IPS DF 6.9 (cell line): ENCODE data around the gene MAP1S.
A peak's percentile ranks its signal among the peaks of the same experiment; 100 is the strongest.

ENCODE experiments used
- DNase-seq: peaks from one replicate; pipeline ENCODE4 v3.0.0-alpha.2; 2013; ENCODE audit warnings: low read depth, low spot score
- H3K27ac ChIP-seq: one replicate; pipeline ENCODE4 v1.5.1; 2013; ENCODE audit warnings: low read length, control low read depth
- H3K27me3 ChIP-seq: 2 replicates; pipeline ENCODE4 v1.6.1; 2013; ENCODE audit warnings: mild to moderate bottlenecking, low read length; ENCODE audit not compliant: control insufficient read depth, insufficient read depth
- H3K36me3 ChIP-seq: 2 replicates; pipeline ENCODE4 v1.6.1; 2013; ENCODE audit warnings: low read length; ENCODE audit not compliant: control insufficient read depth, insufficient read depth
- H3K4me1 ChIP-seq: 2 replicates; pipeline ENCODE4 v1.6.1; 2013; ENCODE audit warnings: low read length; ENCODE audit not compliant: control insufficient read depth, insufficient read depth
- H3K4me3 ChIP-seq: 2 replicates; pipeline ENCODE4 v1.5.1; 2013; ENCODE audit warnings: mild to moderate bottlenecking, low read length
- H3K9me3 ChIP-seq: 2 replicates; pipeline ENCODE4 v1.6.1; 2013; ENCODE audit warnings: low read length, inconsistent platforms; ENCODE audit not compliant: control insufficient read depth, insufficient read depth
- WGBS: extraction: QIAGEN DNeasy Blood & Tissue Kit; methylation state at CpG from one replicate; pipeline ENCODE4 v1.1.7; 2013; ENCODE audit warnings: mixed read lengths, missing lambda C conversion rate; ENCODE audit not compliant: insufficient read length, insufficient coverage; 5-methylcytosine and 5-hydroxymethylcytosine counted together

Gene MAP1S

DNA sequence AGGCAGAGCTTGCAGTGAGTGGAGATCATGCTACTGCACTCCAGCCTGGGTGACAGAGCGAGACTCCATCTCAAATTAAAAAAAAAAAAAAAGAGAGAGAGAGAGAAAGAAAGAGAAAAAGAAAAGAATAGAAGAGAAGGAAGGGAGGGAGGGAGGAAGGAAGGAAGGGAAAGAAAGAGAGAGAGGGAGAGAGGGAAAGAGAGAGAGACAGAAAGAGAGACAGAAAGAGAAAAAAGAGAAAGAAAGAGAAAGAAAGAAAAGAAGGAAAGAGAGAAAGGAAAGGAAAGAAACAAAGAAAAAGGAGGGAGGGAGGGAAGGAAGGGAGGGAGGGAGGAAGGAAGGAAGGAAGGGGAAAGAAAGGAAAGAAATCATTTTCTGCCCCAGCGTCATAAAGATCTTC is 24.1 kb upstream of the MAP1S start:
- H3K36me3 ChIP-seq, result no peaks in the 10 kb centered on the region
- no CpG with 5 or more reads among the region's 2 CpGs for WGBS
- H3K27me3 ChIP-seq, result no peaks in the 10 kb centered on the region
- DNase-seq, result no peak
- H3K27ac ChIP-seq, result no peak overlapping the region
- H3K9me3 ChIP-seq, result no peaks in the 10 kb centered on the region
- H3K4me3 ChIP-seq, result no peak overlapping the region
- no peaks in the 10 kb centered on the region for H3K4me1 ChIP-seq

DNA sequence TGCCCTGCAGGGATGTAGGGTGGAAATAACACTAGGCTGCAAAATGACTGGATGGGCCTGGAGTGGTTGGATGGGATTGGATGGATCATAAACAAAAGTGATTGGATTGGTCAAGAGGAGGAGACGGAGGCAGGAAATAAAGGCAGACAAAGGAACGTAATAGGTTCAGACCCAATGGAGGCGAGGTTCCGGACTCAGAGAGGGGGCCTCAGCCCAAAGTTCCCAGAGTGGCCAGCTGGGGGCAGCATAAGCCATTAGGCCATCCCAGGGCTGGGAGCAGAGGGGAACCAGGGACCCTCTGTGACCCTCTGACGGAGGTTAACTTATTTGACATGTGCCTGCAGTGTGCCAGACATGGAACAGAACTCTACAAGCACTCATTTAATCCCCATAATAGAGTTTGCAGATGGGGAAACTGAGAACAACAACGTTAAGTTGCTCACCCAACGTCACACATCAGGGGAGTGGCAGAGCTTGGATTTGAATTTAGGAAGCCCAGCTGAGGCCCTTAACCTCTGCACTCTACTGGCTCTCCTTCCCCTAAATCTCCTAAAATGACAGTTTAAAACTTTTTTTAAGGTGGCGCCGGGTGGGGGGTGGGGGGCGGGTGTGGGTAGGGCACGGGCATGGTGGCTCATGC is 15.3 kb upstream of the MAP1S start:
- no CpG with 5 or more reads among the region's 11 CpGs for WGBS
- DNase-seq, result no peak

GRCh38 chr19:17706750-17707181 is 12.5 kb upstream of the MAP1S start:
- no peaks in the 10 kb centered on the region for H3K36me3 ChIP-seq
- no peak overlapping the region for H3K27ac ChIP-seq
- WGBS, result no CpG with 5 or more reads among the region's 17 CpGs
- H3K9me3 ChIP-seq, result no peaks in the 10 kb centered on the region
- no peaks in the 10 kb centered on the region for H3K27me3 ChIP-seq
- DNase-seq, result no peak
- H3K4me3 ChIP-seq, result no peak overlapping the region
- H3K4me1 ChIP-seq, result peaks cover 2% of the 10 kb centered on the region; the same call in 1 of the 2 replicates

More for the DNA sequence above, 15.3 kb upstream of the MAP1S start:
- Histone ChIP-seq H3K4me3 (no peak overlapping the region), H3K27me3 (no peaks in the 10 kb centered on the region), H3K27ac (no peak overlapping the region), H3K4me1 (peaks cover 2% of the 10 kb centered on the region; the same call in 1 of the 2 replicates), H3K36me3 (no peaks in the 10 kb centered on the region), H3K9me3 (no peaks in the 10 kb centered on the region)

- H3K9me3 ChIP-seq, result no peaks in the 10 kb centered on the region
- no peaks in the 10 kb centered on the region for H3K27me3 ChIP-seq
- no peak overlapping the region for H3K27ac ChIP-seq
- H3K36me3 ChIP-seq, result no peaks in the 10 kb centered on the region
- no CpG with 5 or more reads among the region's 6 CpGs for WGBS
- H3K4me1 ChIP-seq, result no peaks in the 10 kb centered on the region
- no peak for DNase-seq
- H3K4me3 ChIP-seq, result no peak overlapping the region
Measured at GRCh38 chr19:17711851-17712250, 7.4 kb upstream of the MAP1S start.

DNA sequence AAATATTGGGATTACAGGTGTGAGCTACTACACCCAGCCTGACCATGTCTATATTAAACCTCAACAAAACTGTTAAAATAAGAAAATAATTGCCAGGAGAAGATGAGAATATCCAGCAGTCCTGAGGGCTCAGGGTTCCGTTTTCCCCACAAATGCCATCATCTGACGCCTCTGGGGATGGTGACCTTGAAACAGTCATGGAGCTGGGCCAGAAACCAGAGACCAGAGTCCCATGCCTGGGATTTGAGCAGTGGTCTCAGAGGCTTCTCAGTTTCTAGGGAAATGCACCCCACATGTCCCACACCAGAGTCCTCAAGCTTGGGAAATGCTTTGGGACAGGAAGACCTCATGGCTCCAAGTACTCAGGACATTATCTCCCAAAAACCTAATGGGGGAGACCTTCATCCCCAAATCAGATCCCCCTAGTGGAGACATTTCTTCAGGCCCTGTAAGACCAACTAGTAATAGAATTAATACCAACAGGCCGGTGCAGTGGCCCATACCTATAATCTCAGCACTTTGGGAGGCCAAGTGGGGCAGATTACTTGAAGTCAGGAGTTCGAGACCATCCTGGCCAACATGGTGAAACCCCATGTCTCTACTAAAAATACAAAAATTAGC is 2.9 kb upstream of the MAP1S start:
- H3K9me3 ChIP-seq, result no peaks in the 10 kb centered on the region
- H3K4me1 ChIP-seq, result peaks cover 10% of the 10 kb centered on the region
- DNase-seq, result no peak
- no peak overlapping the region for H3K27ac ChIP-seq
- peaks cover under 1% of the 10 kb centered on the region for H3K36me3 ChIP-seq
- H3K4me3 ChIP-seq, result no peak overlapping the region
- H3K27me3 ChIP-seq, result no peaks in the 10 kb centered on the region
- no CpG with 5 or more reads among the region's 4 CpGs for WGBS

- no CpG with 5 or more reads among the region's 4 CpGs for WGBS
- H3K4me1 ChIP-seq, result peaks cover 10% of the 10 kb centered on the region
- H3K4me3 ChIP-seq, result peak overlapping the region; percentile 68; the same call in 1 of the 2 replicates
- no peak for DNase-seq
- peaks cover 8% of the 10 kb centered on the region for H3K36me3 ChIP-seq
- H3K27me3 ChIP-seq, result no peaks in the 10 kb centered on the region
- H3K27ac ChIP-seq, result no peak overlapping the region
- no peaks in the 10 kb centered on the region for H3K9me3 ChIP-seq
Measured at GRCh38 chr19:17718550-17718946, 732 bp upstream of the MAP1S start.

GRCh38 chr19:17719730-17720400 is 585 bp downstream of the MAP1S start:
- no peak overlapping the region for H3K27ac ChIP-seq
- no peaks in the 10 kb centered on the region for H3K9me3 ChIP-seq
- H3K4me1 ChIP-seq, result peaks cover 10% of the 10 kb centered on the region
- peaks cover 12% of the 10 kb centered on the region for H3K36me3 ChIP-seq
- no peak for DNase-seq
- peak overlapping the region; percentile 68 for H3K4me3 ChIP-seq
- WGBS, result no CpG with 5 or more reads among the region's 38 CpGs
- H3K27me3 ChIP-seq, result no peaks in the 10 kb centered on the region

DNA sequence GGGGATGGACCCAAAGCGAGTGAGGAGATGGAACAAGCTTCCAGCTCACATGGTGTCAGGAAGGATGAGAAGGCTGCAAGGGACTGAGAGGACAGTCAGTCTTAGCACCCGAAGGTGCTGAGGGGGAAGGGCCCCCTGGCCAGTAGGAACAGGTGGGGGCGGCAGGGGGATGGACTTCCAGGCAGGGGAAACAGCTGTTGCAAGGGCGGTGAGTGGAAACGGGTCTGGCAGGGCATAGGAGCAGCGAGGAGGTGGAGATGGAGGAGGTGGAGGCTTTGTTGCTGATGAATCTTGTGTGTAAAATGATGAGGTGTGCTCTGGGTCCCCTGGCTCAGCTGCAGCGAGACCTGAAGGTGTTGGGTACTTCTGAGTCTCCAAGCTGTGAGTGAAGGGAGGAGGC is 1.2 kb downstream of the MAP1S start:
- no peak for DNase-seq
- H3K4me3 ChIP-seq, result peak overlapping the region; percentile 68; the same call in 1 of the 2 replicates
- peaks cover 18% of the 10 kb centered on the region for H3K36me3 ChIP-seq
- H3K4me1 ChIP-seq, result peaks cover 10% of the 10 kb centered on the region
- no peaks in the 10 kb centered on the region for H3K27me3 ChIP-seq
- no peaks in the 10 kb centered on the region for H3K9me3 ChIP-seq
- WGBS, result no CpG with 5 or more reads among the region's 7 CpGs
- no peak overlapping the region for H3K27ac ChIP-seq

- no CpG with 5 or more reads among the region's 12 CpGs for WGBS
- H3K27me3 ChIP-seq, result no peaks in the 10 kb centered on the region
- no peak for DNase-seq
- H3K27ac ChIP-seq, result no peak overlapping the region
- peaks cover 24% of the 10 kb centered on the region for H3K36me3 ChIP-seq
- H3K4me1 ChIP-seq, result peaks cover 10% of the 10 kb centered on the region
- H3K9me3 ChIP-seq, result no peaks in the 10 kb centered on the region
- H3K4me3 ChIP-seq, result no peak overlapping the region
Measured at GRCh38 chr19:17721111-17721628, 1.9 kb downstream of the MAP1S start.

DNA sequence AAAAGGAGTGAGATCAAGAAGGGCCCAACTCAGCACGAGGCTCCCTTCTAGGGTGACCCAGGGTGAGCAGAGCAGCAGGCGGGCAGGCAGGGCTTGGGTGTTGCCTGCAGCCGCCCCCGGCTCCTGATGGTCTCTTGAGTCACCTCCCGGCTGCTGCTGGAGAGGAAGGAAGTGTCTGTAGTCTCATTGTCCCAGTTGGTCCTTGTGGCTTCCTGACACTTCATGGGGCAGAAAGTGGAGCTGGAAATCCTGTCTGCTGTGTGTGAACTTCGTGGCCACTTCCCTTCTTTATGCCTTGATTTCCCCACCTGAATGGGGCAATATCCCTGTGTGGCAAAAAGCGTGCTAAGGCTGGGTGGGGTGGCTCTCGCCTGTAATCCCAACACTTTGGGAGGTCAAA is 2.5 kb downstream of the MAP1S start:
- H3K4me3 ChIP-seq, result no peak overlapping the region
- WGBS, result no CpG with 5 or more reads among the region's 8 CpGs
- H3K36me3 ChIP-seq, result peaks cover 31% of the 10 kb centered on the region
- H3K27ac ChIP-seq, result no peak overlapping the region
- no peaks in the 10 kb centered on the region for H3K9me3 ChIP-seq
- no peaks in the 10 kb centered on the region for H3K27me3 ChIP-seq
- peaks cover 10% of the 10 kb centered on the region for H3K4me1 ChIP-seq
- no peak for DNase-seq
